ENCODE data around the gene SPOCK1. TPM values are rescaled to one million over a fixed set of nuclear protein-coding genes. Genes with fewer than 3 reads are reported as not detected.
A peak's percentile ranks its signal among the peaks of the same experiment; 100 is the strongest.

Gene SPOCK1
- polyA plus RNA-seq, 3 donors = 1.8 to 5.7 (median 2.1) TPM

GRCh38 chr5:137032929-137033328, 466.2 kb downstream of the SPOCK1 start:
- no peaks in the 10 kb centered on the region for H3K36me3 Mint-ChIP-seq
- H3K27ac ChIP-seq (ENCODE audit: low read depth in 1 of 2, low read length in 2 of 2) = no peak overlapping the region
- 85% methylated on average over 8 of the region's 8 CpGs for WGBS (ENCODE audit: insufficient coverage)

GRCh38 chr5:137027758-137028157, 471.4 kb downstream of the SPOCK1 start:
- Histone ChIP-seq H3K9ac (ENCODE audit: insufficient read depth, low read length, poor library complexity, severe bottlenecking) (no peak overlapping the region), H3K27me3 (ENCODE audit: control insufficient read depth in 2 of 2, insufficient read depth in 2 of 2, low read length in 2 of 2) (no peaks in the 10 kb centered on the region), H3K9me3 (replicated peaks in 1 of 2; ENCODE audit: control insufficient read depth in 1 of 2, insufficient read depth in 1 of 2, low read length in 2 of 2) (no peaks in the 10 kb centered on the region), H4K20me1 (ENCODE audit: insufficient read depth, low read length) (no peaks in the 10 kb centered on the region), H3K36me3 (replicated peaks in 1 of 2; ENCODE audit: control insufficient read depth in 1 of 2, insufficient read depth in 2 of 2, low read length in 2 of 2) (no peaks in the 10 kb centered on the region), H2AFZ (ENCODE audit: insufficient read depth, low read depth, low read length, poor library complexity, severe bottlenecking) (no peak overlapping the region), H3K27ac (ENCODE audit: low read depth in 1 of 2, low read length in 2 of 2) (no peak overlapping the region), H3K79me2 (ENCODE audit: insufficient read depth, low read length) (no peaks in the 10 kb centered on the region), H3K4me3 (replicated peaks in 1 of 3; ENCODE audit: low read depth in 2 of 3, low read length in 3 of 3) (no peak overlapping the region), H3K4me1 (ENCODE audit: control insufficient read depth in 1 of 2, insufficient read depth in 2 of 2, low read length in 2 of 2) (no peaks in the 10 kb centered on the region), H3K4me2 (replicated peaks; ENCODE audit: extremely low read depth, low read length, poor library complexity, severe bottlenecking) (no peak overlapping the region)
- Mint-ChIP-seq H3K36me3 (no peaks in the 10 kb centered on the region), H3K27me3 (ENCODE audit: low read depth in 3 of 3) (peaks cover under 1 to 1% (median 1%) of the 10 kb centered on the region in 3 donors), H3K9me3 (peaks cover 0 to 3% (median 0%) of the 10 kb centered on the region in 7 donors), H3K4me3 (no peak overlapping the region), H3K4me1 (no peaks in the 10 kb centered on the region), H3K27ac (peak overlapping the region in 1 of 7 donors; percentile 26)
- no peak for DNase-seq
- TF ChIP-seq, protein P1, sequence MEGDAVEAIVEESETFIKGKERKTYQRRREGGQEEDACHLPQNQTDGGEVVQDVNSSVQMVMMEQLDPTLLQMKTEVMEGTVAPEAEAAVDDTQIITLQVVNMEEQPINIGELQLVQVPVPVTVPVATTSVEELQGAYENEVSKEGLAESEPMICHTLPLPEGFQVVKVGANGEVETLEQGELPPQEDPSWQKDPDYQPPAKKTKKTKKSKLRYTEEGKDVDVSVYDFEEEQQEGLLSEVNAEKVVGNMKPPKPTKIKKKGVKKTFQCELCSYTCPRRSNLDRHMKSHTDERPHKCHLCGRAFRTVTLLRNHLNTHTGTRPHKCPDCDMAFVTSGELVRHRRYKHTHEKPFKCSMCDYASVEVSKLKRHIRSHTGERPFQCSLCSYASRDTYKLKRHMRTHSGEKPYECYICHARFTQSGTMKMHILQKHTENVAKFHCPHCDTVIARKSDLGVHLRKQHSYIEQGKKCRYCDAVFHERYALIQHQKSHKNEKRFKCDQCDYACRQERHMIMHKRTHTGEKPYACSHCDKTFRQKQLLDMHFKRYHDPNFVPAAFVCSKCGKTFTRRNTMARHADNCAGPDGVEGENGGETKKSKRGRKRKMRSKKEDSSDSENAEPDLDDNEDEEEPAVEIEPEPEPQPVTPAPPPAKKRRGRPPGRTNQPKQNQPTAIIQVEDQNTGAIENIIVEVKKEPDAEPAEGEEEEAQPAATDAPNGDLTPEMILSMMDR (IDR thresholded peaks at IDR 0.05) = no peak
- intact Hi-C loops (cut with micrococcal nuclease) = no loop called here
- no CpG with 5 or more reads among the region's 1 CpG for WGBS (ENCODE audit: insufficient coverage)

More at GRCh38 chr5:137032929-137033328, 466.2 kb downstream of the SPOCK1 start:
- Histone ChIP-seq H4K20me1 (ENCODE audit: insufficient read depth, low read length) (no peaks in the 10 kb centered on the region), H2AFZ (ENCODE audit: insufficient read depth, low read depth, low read length, poor library complexity, severe bottlenecking) (no peak overlapping the region), H3K27me3 (ENCODE audit: control insufficient read depth in 2 of 2, insufficient read depth in 2 of 2, low read length in 2 of 2) (no peaks in the 10 kb centered on the region), H3K79me2 (ENCODE audit: insufficient read depth, low read length) (no peaks in the 10 kb centered on the region), H3K36me3 (replicated peaks in 1 of 2; ENCODE audit: control insufficient read depth in 1 of 2, insufficient read depth in 2 of 2, low read length in 2 of 2) (no peaks in the 10 kb centered on the region), H3K4me1 (ENCODE audit: control insufficient read depth in 1 of 2, insufficient read depth in 2 of 2, low read length in 2 of 2) (no peaks in the 10 kb centered on the region), H3K4me3 (replicated peaks in 1 of 3; ENCODE audit: low read depth in 2 of 3, low read length in 3 of 3) (no peak overlapping the region), H3K9ac (ENCODE audit: insufficient read depth, low read length, poor library complexity, severe bottlenecking) (no peak overlapping the region), H3K9me3 (replicated peaks in 1 of 2; ENCODE audit: control insufficient read depth in 1 of 2, insufficient read depth in 1 of 2, low read length in 2 of 2) (no peaks in the 10 kb centered on the region), H3K4me2 (replicated peaks; ENCODE audit: extremely low read depth, low read length, poor library complexity, severe bottlenecking) (no peak overlapping the region)
- no peaks in the 10 kb centered on the region for H3K4me1 Mint-ChIP-seq
- H3K9me3 Mint-ChIP-seq = peaks cover 0 to 9% (median 1%) of the 10 kb centered on the region in 7 donors
- H3K27ac Mint-ChIP-seq = no peak overlapping the region
- no peak overlapping the region for H3K4me3 Mint-ChIP-seq
- DNase-seq = no peak
- TF ChIP-seq, protein P1 (IDR thresholded peaks at IDR 0.05) = no peak
- intact Hi-C loops (cut with micrococcal nuclease) = no loop called here
- H3K27me3 Mint-ChIP-seq (ENCODE audit: low read depth in 3 of 3) = peaks cover 1 to 6% (median 4%) of the 10 kb centered on the region in 3 donors
